Measurements from ENCODE around the gene LARP1B. TPM values are rescaled to one million over a fixed set of nuclear protein-coding genes. Genes with fewer than 3 reads are reported as not detected.
A peak's percentile ranks its signal among the peaks of the same experiment; 100 is the strongest.
"Not testable (repeated sequence)": the region's sequence is repeated elsewhere in the genome, so short reads cannot be mapped to it uniquely, and the experiment has no call there.

Gene LARP1B
- total and polyA plus RNA-seq, 2 donors (not counting 1 experiment from before 2014, with no cell fraction given): 16.8 to 17.1 TPM

GRCh38 chr4:128241981-128242380, 180.9 kb downstream of the LARP1B start:
- Histone ChIP-seq H4K20me1 (ENCODE audit: control insufficient read depth, extremely low read depth, insufficient read depth, low read length) (no peaks in the 10 kb centered on the region), H3K9ac (ENCODE audit: insufficient read depth, low read length) (no peak overlapping the region)

GRCh38 chr4:128242601-128243000, 181.5 kb downstream of the LARP1B start:
- H3K4me2 ChIP-seq (ENCODE audit: extremely low read depth, insufficient read depth, low read length): no peak overlapping the region
- H3K9ac ChIP-seq (ENCODE audit: insufficient read depth, low read length): no peak overlapping the region
- DNase-seq (ENCODE audit: low read depth in 2 of 2): no peak
- H3K36me3 ChIP-seq (ENCODE audit: control insufficient read depth, insufficient read depth, low read length): no peaks in the 10 kb centered on the region
- H3K79me2 ChIP-seq (ENCODE audit: control insufficient read depth, insufficient read depth, low read length): no peaks in the 10 kb centered on the region
- H4K20me1 ChIP-seq (ENCODE audit: control insufficient read depth, extremely low read depth, insufficient read depth, low read length): no peaks in the 10 kb centered on the region
- H3K9me3 ChIP-seq (ENCODE audit: control insufficient read depth, insufficient read depth, low read depth, low read length): no peaks in the 10 kb centered on the region
- H3K4me3 ChIP-seq (replicated peaks in 1 of 4; ENCODE audit: control extremely low read depth in 1 of 4, insufficient read depth in 1 of 4, low read depth in 3 of 4, low read length in 4 of 4): no peak overlapping the region
- H3K27me3 ChIP-seq (ENCODE audit: control insufficient read depth, insufficient read depth, low read length): no peaks in the 10 kb centered on the region
- no peak overlapping the region for H2AFZ ChIP-seq (ENCODE audit: low read length)
- H3K4me1 ChIP-seq (ENCODE audit: control insufficient read depth, extremely low read depth, insufficient read depth, low read length): peaks cover 9% of the 10 kb centered on the region
- H3K27ac ChIP-seq (ENCODE audit: insufficient read depth, low read length): peak overlapping the region; percentile 74
- no peak for TF ChIP-seq EZH2 (IDR thresholded peaks at IDR 0.05; ENCODE audit: low read length, missing control alignments)
- TF ChIP-seq, protein P1, sequence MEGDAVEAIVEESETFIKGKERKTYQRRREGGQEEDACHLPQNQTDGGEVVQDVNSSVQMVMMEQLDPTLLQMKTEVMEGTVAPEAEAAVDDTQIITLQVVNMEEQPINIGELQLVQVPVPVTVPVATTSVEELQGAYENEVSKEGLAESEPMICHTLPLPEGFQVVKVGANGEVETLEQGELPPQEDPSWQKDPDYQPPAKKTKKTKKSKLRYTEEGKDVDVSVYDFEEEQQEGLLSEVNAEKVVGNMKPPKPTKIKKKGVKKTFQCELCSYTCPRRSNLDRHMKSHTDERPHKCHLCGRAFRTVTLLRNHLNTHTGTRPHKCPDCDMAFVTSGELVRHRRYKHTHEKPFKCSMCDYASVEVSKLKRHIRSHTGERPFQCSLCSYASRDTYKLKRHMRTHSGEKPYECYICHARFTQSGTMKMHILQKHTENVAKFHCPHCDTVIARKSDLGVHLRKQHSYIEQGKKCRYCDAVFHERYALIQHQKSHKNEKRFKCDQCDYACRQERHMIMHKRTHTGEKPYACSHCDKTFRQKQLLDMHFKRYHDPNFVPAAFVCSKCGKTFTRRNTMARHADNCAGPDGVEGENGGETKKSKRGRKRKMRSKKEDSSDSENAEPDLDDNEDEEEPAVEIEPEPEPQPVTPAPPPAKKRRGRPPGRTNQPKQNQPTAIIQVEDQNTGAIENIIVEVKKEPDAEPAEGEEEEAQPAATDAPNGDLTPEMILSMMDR (conservative IDR thresholded peaks at IDR 0.05 in 1 of 2, IDR thresholded peaks at IDR 0.05 in 1 of 2; ENCODE audit: low read depth in 1 of 2, low read length in 2 of 2): no peak

More at GRCh38 chr4:128241981-128242380, 180.9 kb downstream of the LARP1B start:
- Histone ChIP-seq H3K36me3 (ENCODE audit: control insufficient read depth, insufficient read depth, low read length) (no peaks in the 10 kb centered on the region), H3K4me1 (ENCODE audit: control insufficient read depth, extremely low read depth, insufficient read depth, low read length) (peaks cover 9% of the 10 kb centered on the region), H3K9me3 (ENCODE audit: control insufficient read depth, insufficient read depth, low read depth, low read length) (no peaks in the 10 kb centered on the region), H3K27me3 (ENCODE audit: control insufficient read depth, insufficient read depth, low read length) (no peaks in the 10 kb centered on the region), H3K4me2 (ENCODE audit: extremely low read depth, insufficient read depth, low read length) (no peak overlapping the region), H3K79me2 (ENCODE audit: control insufficient read depth, insufficient read depth, low read length) (no peaks in the 10 kb centered on the region), H3K4me3 (replicated peaks in 1 of 4; ENCODE audit: control extremely low read depth in 1 of 4, insufficient read depth in 1 of 4, low read depth in 3 of 4, low read length in 4 of 4) (no peak overlapping the region), H3K27ac (ENCODE audit: insufficient read depth, low read length) (peak overlapping the region; percentile 74), H2AFZ (ENCODE audit: low read length) (no peak overlapping the region)
- TF ChIP-seq, protein P1 (conservative IDR thresholded peaks at IDR 0.05 in 1 of 2, IDR thresholded peaks at IDR 0.05 in 1 of 2; ENCODE audit: low read depth in 1 of 2, low read length in 2 of 2): no peak
- TF ChIP-seq EZH2 (IDR thresholded peaks at IDR 0.05; ENCODE audit: low read length, missing control alignments): no peak
- DNase-seq (ENCODE audit: low read depth in 2 of 2): no peak

- Histone ChIP-seq H4K20me1 (ENCODE audit: control insufficient read depth, extremely low read depth, insufficient read depth, low read length) (no peaks in the 10 kb centered on the region), H3K9me3 (ENCODE audit: control insufficient read depth, insufficient read depth, low read depth, low read length) (no peaks in the 10 kb centered on the region), H2AFZ (ENCODE audit: low read length) (no peak overlapping the region), H3K4me2 (ENCODE audit: extremely low read depth, insufficient read depth, low read length) (no peak overlapping the region), H3K27ac (ENCODE audit: insufficient read depth, low read length) (no peak overlapping the region), H3K4me1 (ENCODE audit: control insufficient read depth, extremely low read depth, insufficient read depth, low read length) (peaks cover 9% of the 10 kb centered on the region), H3K27me3 (ENCODE audit: control insufficient read depth, insufficient read depth, low read length) (no peaks in the 10 kb centered on the region), H3K36me3 (ENCODE audit: control insufficient read depth, insufficient read depth, low read length) (no peaks in the 10 kb centered on the region), H3K9ac (ENCODE audit: insufficient read depth, low read length) (no peak overlapping the region), H3K79me2 (ENCODE audit: control insufficient read depth, insufficient read depth, low read length) (no peaks in the 10 kb centered on the region), H3K4me3 (replicated peaks in 1 of 4; ENCODE audit: control extremely low read depth in 1 of 4, insufficient read depth in 1 of 4, low read depth in 3 of 4, low read length in 4 of 4) (no peak overlapping the region)
- TF ChIP-seq, protein P1 (conservative IDR thresholded peaks at IDR 0.05 in 1 of 2, IDR thresholded peaks at IDR 0.05 in 1 of 2; ENCODE audit: low read depth in 1 of 2, low read length in 2 of 2): no peak
- TF ChIP-seq EZH2 (IDR thresholded peaks at IDR 0.05; ENCODE audit: low read length, missing control alignments): no peak
- DNase-seq (ENCODE audit: low read depth in 2 of 2): peak in 1 of 2 donors; percentile 30
These were observed 183.3 kb downstream of the LARP1B start for GRCh38 chr4:128244379-128244778.

- not testable (repeated sequence) for H2AFZ ChIP-seq (ENCODE audit: low read length); DNase-seq (ENCODE audit: low read depth in 2 of 2); H3K79me2 ChIP-seq (ENCODE audit: control insufficient read depth, insufficient read depth, low read length); H4K20me1 ChIP-seq (ENCODE audit: control insufficient read depth, extremely low read depth, insufficient read depth, low read length); H3K27me3 ChIP-seq (ENCODE audit: control insufficient read depth, insufficient read depth, low read length); H3K36me3 ChIP-seq (ENCODE audit: control insufficient read depth, insufficient read depth, low read length); H3K4me1 ChIP-seq (ENCODE audit: control insufficient read depth, extremely low read depth, insufficient read depth, low read length); H3K9me3 ChIP-seq (ENCODE audit: control insufficient read depth, insufficient read depth, low read depth, low read length); H3K4me2 ChIP-seq (ENCODE audit: extremely low read depth, insufficient read depth, low read length); H3K27ac ChIP-seq (ENCODE audit: insufficient read depth, low read length); H3K4me3 ChIP-seq (replicated peaks in 1 of 4; ENCODE audit: control extremely low read depth in 1 of 4, insufficient read depth in 1 of 4, low read depth in 3 of 4, low read length in 4 of 4); H3K9ac ChIP-seq (ENCODE audit: insufficient read depth, low read length)
These were observed 184.3 kb downstream of the LARP1B start for GRCh38 chr4:128245391-128245790.

Data from fibroblast of lung (primary cell).